ENCODE data around the gene GUCA1A.

DNA sequence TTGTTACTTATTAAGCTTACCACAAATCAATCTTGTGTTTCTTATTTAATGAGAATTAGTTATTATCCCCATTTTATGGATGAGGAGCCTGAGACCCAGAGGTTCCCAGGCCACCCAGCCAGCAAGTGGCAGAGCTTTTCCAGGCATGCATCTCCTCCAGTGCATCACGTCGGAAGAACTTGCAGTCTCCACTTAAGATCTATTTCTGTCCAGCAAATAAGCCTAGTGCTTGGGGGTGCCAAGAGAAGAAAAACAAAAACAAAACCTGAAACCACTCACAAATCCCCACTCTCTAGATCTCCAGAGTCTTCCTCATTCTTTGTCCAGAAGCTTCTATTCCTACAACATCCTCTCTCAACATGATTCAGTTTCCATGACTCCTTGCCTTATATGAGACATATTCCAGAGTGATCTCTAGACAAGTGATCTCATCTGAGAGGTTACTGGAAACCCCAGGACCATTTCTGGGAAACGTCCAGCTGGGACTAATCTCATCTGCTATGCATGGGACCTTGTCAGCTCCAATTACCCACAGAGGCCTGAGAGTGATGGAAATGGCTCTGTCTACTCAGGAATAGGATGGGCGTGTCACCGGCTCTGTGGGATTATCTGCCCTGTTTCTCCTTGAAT, 17.5 kb downstream of the GUCA1A start:
- TF ChIP-seq, protein P1, sequence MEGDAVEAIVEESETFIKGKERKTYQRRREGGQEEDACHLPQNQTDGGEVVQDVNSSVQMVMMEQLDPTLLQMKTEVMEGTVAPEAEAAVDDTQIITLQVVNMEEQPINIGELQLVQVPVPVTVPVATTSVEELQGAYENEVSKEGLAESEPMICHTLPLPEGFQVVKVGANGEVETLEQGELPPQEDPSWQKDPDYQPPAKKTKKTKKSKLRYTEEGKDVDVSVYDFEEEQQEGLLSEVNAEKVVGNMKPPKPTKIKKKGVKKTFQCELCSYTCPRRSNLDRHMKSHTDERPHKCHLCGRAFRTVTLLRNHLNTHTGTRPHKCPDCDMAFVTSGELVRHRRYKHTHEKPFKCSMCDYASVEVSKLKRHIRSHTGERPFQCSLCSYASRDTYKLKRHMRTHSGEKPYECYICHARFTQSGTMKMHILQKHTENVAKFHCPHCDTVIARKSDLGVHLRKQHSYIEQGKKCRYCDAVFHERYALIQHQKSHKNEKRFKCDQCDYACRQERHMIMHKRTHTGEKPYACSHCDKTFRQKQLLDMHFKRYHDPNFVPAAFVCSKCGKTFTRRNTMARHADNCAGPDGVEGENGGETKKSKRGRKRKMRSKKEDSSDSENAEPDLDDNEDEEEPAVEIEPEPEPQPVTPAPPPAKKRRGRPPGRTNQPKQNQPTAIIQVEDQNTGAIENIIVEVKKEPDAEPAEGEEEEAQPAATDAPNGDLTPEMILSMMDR (IDR thresholded peaks at IDR 0.05), result no peak
- TF ChIP-seq POLR2AphosphoS5 (IDR thresholded peaks at IDR 0.05; ENCODE audit: low read depth, low read length) (no peak), SIN3A (IDR thresholded peaks at IDR 0.05; ENCODE audit: borderline replicate concordance, insufficient read depth, low read depth, low read length) (no peak)
- TF ChIP-seq, protein P2, sequence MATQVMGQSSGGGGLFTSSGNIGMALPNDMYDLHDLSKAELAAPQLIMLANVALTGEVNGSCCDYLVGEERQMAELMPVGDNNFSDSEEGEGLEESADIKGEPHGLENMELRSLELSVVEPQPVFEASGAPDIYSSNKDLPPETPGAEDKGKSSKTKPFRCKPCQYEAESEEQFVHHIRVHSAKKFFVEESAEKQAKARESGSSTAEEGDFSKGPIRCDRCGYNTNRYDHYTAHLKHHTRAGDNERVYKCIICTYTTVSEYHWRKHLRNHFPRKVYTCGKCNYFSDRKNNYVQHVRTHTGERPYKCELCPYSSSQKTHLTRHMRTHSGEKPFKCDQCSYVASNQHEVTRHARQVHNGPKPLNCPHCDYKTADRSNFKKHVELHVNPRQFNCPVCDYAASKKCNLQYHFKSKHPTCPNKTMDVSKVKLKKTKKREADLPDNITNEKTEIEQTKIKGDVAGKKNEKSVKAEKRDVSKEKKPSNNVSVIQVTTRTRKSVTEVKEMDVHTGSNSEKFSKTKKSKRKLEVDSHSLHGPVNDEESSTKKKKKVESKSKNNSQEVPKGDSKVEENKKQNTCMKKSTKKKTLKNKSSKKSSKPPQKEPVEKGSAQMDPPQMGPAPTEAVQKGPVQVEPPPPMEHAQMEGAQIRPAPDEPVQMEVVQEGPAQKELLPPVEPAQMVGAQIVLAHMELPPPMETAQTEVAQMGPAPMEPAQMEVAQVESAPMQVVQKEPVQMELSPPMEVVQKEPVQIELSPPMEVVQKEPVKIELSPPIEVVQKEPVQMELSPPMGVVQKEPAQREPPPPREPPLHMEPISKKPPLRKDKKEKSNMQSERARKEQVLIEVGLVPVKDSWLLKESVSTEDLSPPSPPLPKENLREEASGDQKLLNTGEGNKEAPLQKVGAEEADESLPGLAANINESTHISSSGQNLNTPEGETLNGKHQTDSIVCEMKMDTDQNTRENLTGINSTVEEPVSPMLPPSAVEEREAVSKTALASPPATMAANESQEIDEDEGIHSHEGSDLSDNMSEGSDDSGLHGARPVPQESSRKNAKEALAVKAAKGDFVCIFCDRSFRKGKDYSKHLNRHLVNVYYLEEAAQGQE (IDR thresholded peaks at IDR 0.05; ENCODE audit: insufficient read depth in 1 of 2, low read depth in 2 of 2, low read length in 1 of 2), result no peak

All from Panc1 (cell line).